Endothelial cell of umbilical vein (primary cell): ENCODE measurements around the gene ZPR1. TPM values are rescaled to one million over a fixed set of nuclear protein-coding genes. Genes with fewer than 3 reads are reported as not detected.
A peak's percentile ranks its signal among the peaks of the same experiment; 100 is the strongest.

Source experiments
- BruUV-seq: library from RNA; stranded (reverse); fragments of 400-500 nt; replicated peaks from 2 replicates; lab custom pipeline; 2021; lab: Mats Ljungman, UMichigan
- CTCF ChIA-PET: fragments of 300-600, 350-600 bp; sonication (Branson Sonifier 250); formaldehyde crosslinking; loops from one replicate; lab custom pipeline; 2021; ENCODE audit warnings: antibody characterized with exemption, inconsistent platforms; lab: Charles Lee
- POLR2A ChIA-PET: fragments of 300-600, 350-600 bp; sonication (Branson Sonifier 250); formaldehyde crosslinking; loops from one replicate; lab custom pipeline; 2021; ENCODE audit warnings: antibody characterized with exemption, inconsistent platforms; lab: Charles Lee
- DNase-seq: peaks from one replicate; pipeline ENCODE4 v3.0.0-alpha.2; 2011; ENCODE audit warnings: low read depth, low spot score
- FAIRE-seq: peaks from 2 replicates; lab custom pipeline; 2011; peaks lifted over from hg19 to GRCh38; lab: Jason Lieb, UNC
- H2AFZ ChIP-seq: 2 replicates; pipeline ENCODE4 v1.6.0; 2012; ENCODE audit warnings: low read depth, low read length, control low read depth, inconsistent platforms
- H3K27ac ChIP-seq: 2 replicates; pipeline ENCODE4 v1.5.1; 2011; ENCODE audit warnings: low read depth, mild to moderate bottlenecking, control low read depth, low read length, moderate library complexity; ENCODE audit not compliant: insufficient read depth
- H3K27me3 ChIP-seq, 2 experiments: 2 replicates each; pipeline versions ENCODE4 v1.6.0 to v1.6.1; 2011; ENCODE audit warnings: low read length in 2 of 2, mixed read lengths in 1 of 2; ENCODE audit not compliant: control insufficient read depth in 2 of 2, insufficient read depth in 2 of 2
- H3K36me3 ChIP-seq, 2 experiments: 2 replicates in 1 of 2; 3 replicates in 1 of 2; pipeline ENCODE4 v1.5.1; 2011; ENCODE audit warnings: low read length in 2 of 2, mild to moderate bottlenecking in 1 of 2, moderate library complexity in 1 of 2; ENCODE audit not compliant: control insufficient read depth in 2 of 2, insufficient read depth in 2 of 2; ENCODE audit errors: extremely low read depth in 1 of 2
- H3K4me1 ChIP-seq: 3 replicates; pipeline ENCODE4 v1.5.1; 2011; ENCODE audit warnings: mild to moderate bottlenecking, low read length; ENCODE audit not compliant: control insufficient read depth, insufficient read depth; ENCODE audit errors: extremely low read depth
- H3K4me2 ChIP-seq: 2 replicates; pipeline ENCODE4 v1.6.1; 2011; ENCODE audit warnings: low read length, control low read depth, mixed read lengths; ENCODE audit not compliant: insufficient read depth
- H3K4me3 ChIP-seq, 3 experiments: fragments of 200-600 bp in 1 of 3; sonication (generic), shearing (Covaris generic) in 1 of 3; replicated peaks in 1 of 3; 2 replicates each; pipeline ENCODE4 v1.5.1; 2011 to 2016; ENCODE audit warnings: control low read depth in 3 of 3, low read length in 3 of 3, mild to moderate bottlenecking in 2 of 3, inconsistent platforms in 1 of 3, low read depth in 1 of 3, moderate library complexity in 1 of 3; ENCODE audit not compliant: insufficient read depth in 1 of 3
- H3K79me2 ChIP-seq: 2 replicates; pipeline ENCODE4 v1.6.0; 2012; ENCODE audit warnings: low read length, inconsistent platforms; ENCODE audit not compliant: control insufficient read depth, insufficient read depth
- H3K9ac ChIP-seq: replicated peaks from 2 replicates; pipeline ENCODE3; 2011; ENCODE audit warnings: low read length, control low read depth; ENCODE audit not compliant: insufficient read depth; ENCODE audit errors: extremely low read depth
- H3K9me1 ChIP-seq: replicated peaks from 3 replicates; pipeline ENCODE4 v1.6.0; 2011; ENCODE audit warnings: mild to moderate bottlenecking, low read length; ENCODE audit not compliant: control insufficient read depth, insufficient read depth; ENCODE audit errors: extremely low read depth
- H3K9me3 ChIP-seq: replicated peaks from 2 replicates; pipeline ENCODE4 v1.5.1; 2012; ENCODE audit warnings: low read length, inconsistent platforms; ENCODE audit not compliant: control insufficient read depth, insufficient read depth
- H4K20me1 ChIP-seq: replicated peaks from 2 replicates; pipeline ENCODE3; 2011; ENCODE audit warnings: mild to moderate bottlenecking, low read length; ENCODE audit not compliant: control insufficient read depth, insufficient read depth; ENCODE audit errors: extremely low read depth
- CTCF ChIP-seq, 2 donors: IDR thresholded peaks; 1 replicate in 1 of 2; 2 replicates in 1 of 2; pipeline ENCODE4 v1.5.1; 2011; ENCODE audit warnings: low read length in 2 of 2, mild to moderate bottlenecking in 2 of 2, moderate library complexity in 2 of 2, control low read depth in 1 of 2, inconsistent platforms in 1 of 2, low read depth in 1 of 2; ENCODE audit not compliant: insufficient read depth in 1 of 2; ENCODE audit errors: extremely low read depth in 1 of 2
- EZH2 ChIP-seq: IDR thresholded peaks from 2 replicates; pipeline ENCODE4 v1.6.1; 2012; ENCODE audit warnings: borderline replicate concordance, low read depth, mild to moderate bottlenecking, moderate library complexity, low read length, inconsistent platforms; ENCODE audit not compliant: severe bottlenecking
- FOS ChIP-seq: IDR thresholded peaks from 2 replicates; pipeline ENCODE4 v1.6.1; 2011; ENCODE audit warnings: mild to moderate bottlenecking, low read length, moderate library complexity, borderline replicate concordance; ENCODE audit not compliant: insufficient read depth
- GATA2 ChIP-seq: IDR thresholded peaks from 2 replicates; pipeline ENCODE4 v1.7.0; 2011; ENCODE audit warnings: low read depth, mild to moderate bottlenecking, moderate library complexity, mixed read lengths, low read length; ENCODE audit not compliant: insufficient read length, insufficient read depth
- JUN ChIP-seq: IDR thresholded peaks from 2 replicates; pipeline ENCODE4 v1.6.1; 2011; ENCODE audit warnings: borderline replicate concordance, low read depth; ENCODE audit not compliant: insufficient read length, insufficient read depth
- MAX ChIP-seq: IDR thresholded peaks from 2 replicates; pipeline ENCODE4 v1.6.1; 2011; ENCODE audit not compliant: insufficient read depth, insufficient read length
- MYC ChIP-seq: IDR thresholded peaks from one replicate; pipeline ENCODE4 v1.6.1; 2011; ENCODE audit warnings: mild to moderate bottlenecking, low read depth, low read length
- POLR2A ChIP-seq: IDR thresholded peaks from 2 replicates; pipeline ENCODE4 v1.6.1; 2012; ENCODE audit warnings: low read depth, mild to moderate bottlenecking, control low read depth, low read length
- dilution Hi-C: fragments of 300-500 bp; cut with MboI; formaldehyde crosslinking; loops from one replicate; pipeline ENCODE4 v1.15.0; 2019; ENCODE audit warnings: low sequenced_read_pairs; ENCODE audit not compliant: extremely low pct_ligation_motif_present
- intact Hi-C: fragments of 100-400 bp; cut with micrococcal nuclease; formaldehyde crosslinking; loops from one replicate; pipeline ENCODE4 v1.10.0; 2022
- polyA plus RNA-seq, 4 experiments: library from polyadenylated mRNA; depleted of rRNA in 3 of 4; stranded (reverse) in 3 of 4; unstranded in 1 of 4; fragments of >200 nt; gene quantifications; 2 replicates each; pipeline versions ENCODE4 v1.2.1 to v1.2.3, GENCODE V29; 2011 to 2012; ENCODE audit warnings: missing spikeins in 1 of 4
- total RNA-seq: library from RNA; stranded (reverse); gene quantifications from 2 replicates; pipeline ENCODE4 v1.2.3, GENCODE V29; 2021

The ZPR1 gene
- total and polyA plus RNA-seq, 2 donors (not counting 3 experiments of a cell fraction or from before 2014, with no cell fraction given): 22.6 to 54.5 TPM

GRCh38 chr11:116773203-116774097 is 14.4 kb downstream of the ZPR1 start:
- peak; percentile 63 for DNase-seq
- peaks cover 12% of the 10 kb centered on the region for H3K4me1 ChIP-seq
- POLR2A ChIA-PET: no interaction called here
- CTCF ChIA-PET: interaction anchor here (1.0 to 1.8 kb wide), 2 partner anchors 17 to 18 kb away, joined by 3 to 7 read pairs; partner anchors contain the start of gene APOA5
- H3K9me1 ChIP-seq: no peaks in the 10 kb centered on the region
- TF ChIP-seq CTCF (IDR thresholded peaks at IDR 0.05; ENCODE audit: extremely low read depth in 1 of 2, insufficient read depth in 1 of 2, low read depth in 1 of 2, low read length in 2 of 2) (no peak), GATA2 (no peak), JUN (no peak), POLR2A (no peak), MYC (no peak), FOS (no peak), MAX (no peak), EZH2 (no peak)
- peak overlapping the region; percentile 25 to 65 (median 65) for H3K4me3 ChIP-seq
- peak overlapping the region; percentile 80 for H3K4me2 ChIP-seq
- peak overlapping the region; percentile 75 for H2AFZ ChIP-seq
- FAIRE-seq: no peak
- peak overlapping the region; percentile 49 for H3K9ac ChIP-seq
- H3K27me3 ChIP-seq: no peaks in the 10 kb centered on the region
- H3K79me2 ChIP-seq: peaks cover 23% of the 10 kb centered on the region
- H3K9me3 ChIP-seq: no peaks in the 10 kb centered on the region
- peaks cover 4 to 8% of the 10 kb centered on the region in 2 experiments for H3K36me3 ChIP-seq
- BruUV-seq: TSS peak; percentile 73
- intact Hi-C loops (loop anchor here (1.0 kb wide), 1 partner anchor 370 kb away; no protein-coding TSS in a partner anchor), dilution Hi-C loops (no loop called here)
- no peak overlapping the region for H3K27ac ChIP-seq
- H4K20me1 ChIP-seq: no peaks in the 10 kb centered on the region
